T-helper 2 cell treated with Interferon-gamma antibody and Interleukin-4, amounts not matched to agents 5 μg/mL and 100 μg/mL, for 36 hours (primary cell): ENCODE measurements around the gene GNAT1.
A peak's percentile ranks its signal among the peaks of the same experiment; 100 is the strongest.
"Not testable (repeated sequence)": the region's sequence is repeated elsewhere in the genome, so short reads cannot be mapped to it uniquely, and the experiment has no call there.

ENCODE experiments used
- DNase-seq: peaks from one replicate; pipeline ENCODE4 v3.0.0; 2021; ENCODE audit warnings: low spot score
- H3K27ac Mint-ChIP-seq: one replicate; pipeline ENCODE4 v1.8.0; 2021; ENCODE audit warnings: mild to moderate bottlenecking, mixed read lengths
- H3K27me3 Mint-ChIP-seq: one replicate; pipeline ENCODE4 v1.8.0; 2021; ENCODE audit warnings: low read depth, mixed read lengths
- H3K36me3 Mint-ChIP-seq: one replicate; pipeline ENCODE4 v1.8.0; 2021; ENCODE audit warnings: low read depth, mixed read lengths
- H3K4me1 Mint-ChIP-seq: one replicate; pipeline ENCODE4 v1.8.0; 2021; ENCODE audit warnings: low read depth, mixed read lengths
- H3K4me3 Mint-ChIP-seq: one replicate; pipeline ENCODE4 v1.8.0; 2022; ENCODE audit warnings: mild to moderate bottlenecking, moderate library complexity, mixed read lengths
- H3K9me3 Mint-ChIP-seq: one replicate; pipeline ENCODE4 v1.8.0; 2021; ENCODE audit warnings: mixed read lengths

GNAT1 gene

DNA sequence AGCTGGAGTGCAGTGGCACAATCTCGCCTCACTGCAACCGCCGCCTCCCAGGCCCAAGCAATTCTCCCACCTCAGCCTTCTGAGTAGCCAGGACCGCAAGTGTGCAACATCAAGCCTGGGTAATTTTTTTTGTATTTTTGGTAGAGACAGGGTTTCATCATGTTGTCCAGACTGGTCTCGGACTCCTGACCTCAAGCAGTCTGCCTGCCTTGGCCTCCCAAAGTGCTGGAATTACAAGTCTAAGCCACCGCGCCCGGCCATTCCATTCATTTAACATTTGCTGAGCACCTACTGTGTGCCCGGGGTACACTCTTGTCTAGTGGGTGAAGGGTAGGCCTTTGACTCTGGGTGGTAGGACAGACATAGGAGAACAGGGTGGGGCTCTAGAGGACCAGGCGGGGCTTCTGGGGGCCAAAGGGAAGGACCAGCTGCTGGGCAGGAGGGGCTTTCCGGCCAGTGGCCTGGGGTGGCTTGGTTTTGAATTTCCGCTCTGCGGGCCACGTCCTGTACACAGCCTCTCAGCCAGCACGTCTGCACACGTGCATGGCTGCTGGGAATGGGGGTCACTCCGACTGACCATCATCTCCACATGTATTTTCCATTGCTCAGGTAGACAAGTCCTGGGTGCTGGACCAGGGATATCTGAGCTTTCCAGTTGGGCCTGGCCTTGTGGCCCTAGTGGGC, 16.1 kb downstream of the GNAT1 start:
- no peak overlapping the region for H3K4me3 Mint-ChIP-seq

DNA sequence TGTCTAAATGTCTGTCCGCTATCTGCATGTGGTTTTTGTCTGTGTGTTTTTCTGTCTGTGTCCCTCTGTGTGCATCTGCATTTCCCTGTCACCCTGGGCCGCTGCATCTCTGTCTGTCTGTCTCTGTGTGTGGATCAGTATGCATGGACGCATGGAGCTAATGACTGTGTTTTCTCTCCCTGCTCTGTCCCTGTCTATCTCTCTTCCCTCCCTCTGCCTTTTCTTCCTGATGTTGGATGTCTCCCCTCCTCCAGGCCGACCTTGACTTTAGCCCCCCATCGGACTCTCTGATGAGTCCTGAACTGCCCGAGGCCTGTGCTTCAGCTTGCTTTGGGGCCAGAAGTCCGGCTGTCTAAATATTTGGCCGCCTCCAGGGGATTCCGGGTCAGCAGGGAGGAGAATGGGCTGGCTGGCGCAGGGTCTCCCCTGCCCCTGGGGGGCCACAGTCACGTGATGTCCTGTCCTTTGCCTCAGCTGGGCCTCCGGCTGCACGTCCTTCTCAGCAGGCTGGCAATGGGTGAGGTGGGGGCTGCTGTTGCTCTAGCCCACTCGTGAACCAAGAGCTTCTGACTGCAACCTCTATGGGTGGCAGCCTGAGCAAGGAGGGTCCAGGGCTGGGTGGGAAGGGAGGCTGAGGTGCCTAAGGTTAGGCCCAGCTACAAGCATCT, 17.4 kb downstream of the GNAT1 start:
- peaks cover 35% of the 10 kb centered on the region for H3K27me3 Mint-ChIP-seq
- no peak for DNase-seq
- H3K4me3 Mint-ChIP-seq = no peak overlapping the region
- H3K36me3 Mint-ChIP-seq = no peaks in the 10 kb centered on the region
- no peak overlapping the region for H3K27ac Mint-ChIP-seq
- no peaks in the 10 kb centered on the region for H3K9me3 Mint-ChIP-seq
- no peaks in the 10 kb centered on the region for H3K4me1 Mint-ChIP-seq

More for the DNA sequence above, 16.1 kb downstream of the GNAT1 start:
- DNase-seq = no peak
- Mint-ChIP-seq H3K27ac (no peak overlapping the region), H3K36me3 (no peaks in the 10 kb centered on the region), H3K9me3 (no peaks in the 10 kb centered on the region), H3K27me3 (peaks cover 46% of the 10 kb centered on the region), H3K4me1 (no peaks in the 10 kb centered on the region)

DNA sequence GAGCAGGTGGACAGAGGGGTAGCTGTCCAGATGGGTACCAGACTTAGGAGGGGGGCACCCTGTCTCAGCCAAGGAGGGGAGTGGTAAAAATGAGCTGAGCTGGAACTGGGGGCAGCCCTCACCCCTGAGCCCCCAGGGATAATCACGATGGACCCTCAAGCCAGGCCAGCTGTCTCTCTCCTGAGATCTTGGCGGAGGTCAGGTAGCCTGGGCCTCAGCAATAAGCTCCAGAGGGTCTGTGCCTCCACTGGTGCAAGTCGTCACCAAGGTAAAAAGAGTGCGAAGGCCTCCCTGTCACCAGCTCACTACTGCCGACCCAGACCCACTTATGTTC, 18.7 kb downstream of the GNAT1 start:
- no peak for DNase-seq
- Mint-ChIP-seq H3K27ac (no peak overlapping the region), H3K36me3 (no peaks in the 10 kb centered on the region), H3K4me3 (no peak overlapping the region), H3K4me1 (no peaks in the 10 kb centered on the region), H3K9me3 (no peaks in the 10 kb centered on the region), H3K27me3 (peaks cover 26% of the 10 kb centered on the region)

DNA sequence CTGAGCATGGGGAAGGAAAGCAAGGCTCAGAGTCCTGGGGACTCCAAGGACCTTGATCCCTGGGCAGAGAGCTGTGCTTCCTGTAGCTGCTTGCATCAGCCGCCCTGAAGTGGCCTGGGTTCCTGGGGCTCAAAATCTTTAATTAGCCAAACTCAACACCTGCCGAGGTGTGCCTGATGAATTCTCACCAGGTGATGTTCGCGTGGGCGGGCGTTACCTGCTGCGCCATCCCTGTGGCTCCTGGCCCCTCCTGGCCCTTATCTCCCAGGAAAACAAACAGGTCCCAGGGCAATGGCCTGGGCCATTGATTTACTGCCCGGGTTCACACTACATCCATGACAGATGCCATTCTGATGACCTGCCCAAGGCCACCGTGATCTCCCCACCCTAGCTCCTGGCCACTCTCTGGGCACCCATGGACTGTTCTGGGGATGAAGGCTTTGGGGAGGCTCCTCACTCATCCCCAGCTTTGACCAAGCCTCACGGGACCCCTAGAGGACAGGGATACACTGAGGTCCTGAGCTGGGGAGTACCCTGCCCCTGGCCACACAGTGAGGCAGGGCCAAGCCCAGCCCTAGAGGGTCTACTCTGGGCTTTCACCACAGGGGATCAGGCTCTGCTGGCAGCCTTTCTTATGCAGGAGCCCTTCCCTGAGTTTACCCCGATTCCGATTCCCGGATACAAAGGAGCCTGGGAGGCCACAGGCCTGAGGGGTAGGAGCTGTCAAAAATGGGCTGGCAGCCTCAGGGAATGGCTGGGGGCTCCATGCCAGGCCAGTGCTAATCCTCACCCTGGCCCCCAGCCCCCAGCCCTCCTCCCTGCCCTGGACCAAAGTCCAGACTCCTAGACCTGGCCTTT, 19.3 kb downstream of the GNAT1 start:
- Mint-ChIP-seq H3K27me3 (peaks cover 26% of the 10 kb centered on the region), H3K4me1 (no peaks in the 10 kb centered on the region), H3K9me3 (no peaks in the 10 kb centered on the region), H3K36me3 (no peaks in the 10 kb centered on the region), H3K27ac (no peak overlapping the region), H3K4me3 (no peak overlapping the region)
- DNase-seq = no peak

DNA sequence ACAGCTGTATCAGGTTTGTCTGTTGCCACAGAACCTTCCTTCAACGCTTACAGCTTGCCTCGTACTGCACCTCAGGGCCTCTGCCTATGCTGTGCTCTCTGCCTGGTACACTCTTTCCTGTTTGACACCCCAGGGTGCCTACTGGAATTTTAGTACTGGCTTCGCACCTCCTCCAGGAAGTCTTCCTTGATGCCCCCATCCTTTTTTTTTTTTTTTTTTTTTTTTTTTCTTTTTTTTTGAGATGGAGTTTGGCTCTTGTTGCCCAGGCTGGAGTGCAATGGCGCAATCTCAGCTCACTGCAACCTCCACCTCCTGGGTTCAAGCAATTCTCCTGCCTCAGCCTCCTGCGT, 19.9 kb downstream of the GNAT1 start:
- not testable (repeated sequence) for H3K36me3 Mint-ChIP-seq, DNase-seq, H3K4me1 Mint-ChIP-seq, H3K27ac Mint-ChIP-seq, H3K4me3 Mint-ChIP-seq, H3K9me3 Mint-ChIP-seq
- peaks cover 22% of the 10 kb centered on the region for H3K27me3 Mint-ChIP-seq

DNA sequence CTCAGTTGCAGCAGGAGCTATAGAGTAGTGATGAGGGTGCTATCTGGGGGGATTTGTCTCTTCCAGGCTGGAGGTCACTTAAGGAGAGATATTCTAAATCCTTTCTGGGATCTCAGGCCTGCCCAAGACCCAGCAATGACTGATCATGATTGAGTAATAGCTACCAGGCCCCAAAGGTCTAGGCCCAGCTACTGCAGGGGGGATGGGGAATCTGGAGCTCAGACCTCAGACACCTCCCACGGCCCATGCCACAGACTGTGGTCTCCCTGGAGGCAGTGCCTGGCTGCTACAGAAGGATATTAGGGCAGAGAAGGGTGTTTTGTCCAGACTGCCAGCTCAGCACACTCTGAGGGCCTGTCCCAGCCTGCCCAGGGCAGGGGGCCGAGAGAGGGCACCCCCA, 20.5 kb downstream of the GNAT1 start:
- Mint-ChIP-seq H3K4me1 (no peaks in the 10 kb centered on the region), H3K9me3 (no peaks in the 10 kb centered on the region), H3K27ac (no peak overlapping the region), H3K36me3 (no peaks in the 10 kb centered on the region), H3K4me3 (no peak overlapping the region), H3K27me3 (peaks cover 16% of the 10 kb centered on the region)
- peak; percentile 36 for DNase-seq

DNA sequence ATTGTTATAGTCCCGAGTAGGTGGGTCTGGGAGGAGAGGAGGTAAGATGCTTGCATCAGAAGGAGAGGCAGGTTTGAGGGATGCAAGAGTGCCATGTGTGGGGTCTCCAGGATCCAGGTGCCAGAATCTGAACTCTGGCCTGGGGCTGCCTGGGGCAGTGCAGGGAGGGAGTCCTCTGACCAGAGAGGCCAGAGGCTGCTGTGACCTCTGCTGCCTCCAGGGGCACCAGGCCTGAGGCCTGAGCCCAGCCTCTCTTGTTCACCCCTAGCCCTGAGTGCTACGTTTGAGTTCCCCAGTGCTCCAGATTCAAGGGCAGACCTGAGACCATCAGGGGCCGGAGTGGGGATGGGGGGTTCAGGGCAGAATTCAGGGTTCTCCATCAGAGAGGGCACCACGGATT, 21.1 kb downstream of the GNAT1 start:
- H3K9me3 Mint-ChIP-seq = no peaks in the 10 kb centered on the region
- no peaks in the 10 kb centered on the region for H3K36me3 Mint-ChIP-seq
- no peak for DNase-seq
- no peak overlapping the region for H3K27ac Mint-ChIP-seq
- H3K4me1 Mint-ChIP-seq = no peaks in the 10 kb centered on the region
- H3K4me3 Mint-ChIP-seq = no peak overlapping the region
- peaks cover 11% of the 10 kb centered on the region for H3K27me3 Mint-ChIP-seq

DNA sequence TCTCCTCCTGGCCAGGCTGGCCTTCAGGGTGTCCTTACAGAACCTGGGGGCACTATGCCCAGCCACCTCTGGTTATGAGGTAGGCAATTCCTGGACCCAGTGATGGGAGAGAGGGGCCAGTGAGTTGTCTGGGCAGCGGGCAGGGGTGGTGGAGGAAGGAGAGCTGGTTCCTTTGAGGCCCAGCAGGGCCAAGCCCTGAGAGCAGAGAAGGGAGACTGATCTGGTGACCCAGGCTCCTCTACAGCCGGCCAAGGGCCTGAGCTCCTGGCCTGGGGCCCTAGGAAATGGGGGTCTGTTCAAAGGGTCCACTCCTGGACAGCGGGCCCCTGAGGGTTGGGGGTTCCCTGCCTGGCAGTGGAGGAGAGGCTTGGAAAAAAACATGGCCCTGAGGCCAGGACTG, 21.6 kb downstream of the GNAT1 start:
- no peaks in the 10 kb centered on the region for H3K36me3 Mint-ChIP-seq
- no peaks in the 10 kb centered on the region for H3K4me1 Mint-ChIP-seq
- H3K4me3 Mint-ChIP-seq = no peak overlapping the region
- no peaks in the 10 kb centered on the region for H3K9me3 Mint-ChIP-seq
- H3K27me3 Mint-ChIP-seq = peaks cover 6% of the 10 kb centered on the region
- DNase-seq = no peak
- no peak overlapping the region for H3K27ac Mint-ChIP-seq

DNA sequence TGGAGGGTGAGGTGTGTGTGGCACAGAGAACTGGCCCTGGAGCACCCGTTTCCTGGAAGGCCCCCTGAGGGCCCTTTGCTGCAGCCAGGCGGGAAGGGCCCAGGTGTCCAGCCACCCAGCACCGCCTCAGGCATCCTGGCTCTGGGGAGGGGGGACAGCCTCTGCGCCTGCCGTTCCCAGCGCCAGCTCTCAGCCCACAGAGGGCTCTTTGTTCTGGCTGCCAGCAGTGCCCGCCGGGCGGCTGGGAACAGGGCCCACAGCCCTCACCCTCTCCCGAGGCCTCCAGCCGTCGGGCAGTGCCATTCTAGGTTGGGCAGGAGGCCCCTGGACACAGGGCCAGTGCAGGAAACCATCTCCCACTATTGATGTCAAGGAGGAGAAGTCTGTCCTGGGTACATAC, 22.0 kb downstream of the GNAT1 start:
- H3K9me3 Mint-ChIP-seq = no peaks in the 10 kb centered on the region

DNA sequence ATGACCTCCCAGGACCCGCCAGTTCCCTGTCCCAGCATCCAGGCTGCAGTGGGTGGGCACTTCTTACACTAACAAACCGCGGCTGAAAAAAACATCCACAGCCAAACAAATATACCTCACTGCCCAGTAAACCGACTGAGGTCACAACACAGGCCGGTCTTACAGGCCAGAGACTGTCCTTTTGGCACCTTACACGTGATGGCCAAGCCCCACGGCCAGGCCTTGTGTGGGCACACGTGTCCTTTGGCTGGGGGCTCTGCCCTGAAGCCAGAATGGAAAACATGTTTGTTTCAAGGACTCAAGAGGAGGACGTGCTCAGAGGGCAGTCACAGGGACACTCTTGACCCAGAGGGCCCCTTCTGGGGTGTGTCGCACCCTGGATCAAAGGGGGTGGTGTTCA, 23.4 kb downstream of the GNAT1 start:
- no peak overlapping the region for H3K4me3 Mint-ChIP-seq
- no peak overlapping the region for H3K27ac Mint-ChIP-seq
- no peaks in the 10 kb centered on the region for H3K36me3 Mint-ChIP-seq

More for the DNA sequence above, 22.0 kb downstream of the GNAT1 start:
- Mint-ChIP-seq H3K4me1 (no peaks in the 10 kb centered on the region), H3K27me3 (peaks cover 4% of the 10 kb centered on the region), H3K27ac (no peak overlapping the region), H3K36me3 (no peaks in the 10 kb centered on the region), H3K4me3 (no peak overlapping the region)
- DNase-seq = no peak

DNA sequence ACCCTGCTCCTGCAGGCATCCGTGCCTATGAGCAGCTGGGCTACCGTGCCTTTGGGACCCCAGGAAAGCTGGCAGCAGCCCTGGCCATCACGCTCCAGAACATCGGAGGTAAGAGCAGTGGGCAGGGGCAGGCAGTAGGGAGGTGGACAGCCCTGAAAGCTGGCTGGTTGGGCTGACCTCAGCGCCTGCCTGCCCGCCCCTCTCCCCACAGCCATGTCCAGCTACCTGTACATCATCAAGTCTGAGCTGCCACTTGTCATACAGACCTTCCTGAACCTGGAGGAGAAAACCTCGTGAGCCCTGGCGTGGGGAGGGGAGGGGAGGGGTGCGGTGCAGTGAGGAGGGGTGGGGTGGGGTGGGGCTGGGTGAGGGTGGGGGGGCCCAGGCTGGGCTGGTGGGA, 24.1 kb downstream of the GNAT1 start:
- H3K4me3 Mint-ChIP-seq = no peak overlapping the region
- no peaks in the 10 kb centered on the region for H3K4me1 Mint-ChIP-seq
- H3K9me3 Mint-ChIP-seq = no peaks in the 10 kb centered on the region
- no peak overlapping the region for H3K27ac Mint-ChIP-seq
- no peak for DNase-seq
- no peaks in the 10 kb centered on the region for H3K36me3 Mint-ChIP-seq
- H3K27me3 Mint-ChIP-seq = no peaks in the 10 kb centered on the region

More for the DNA sequence above, 23.4 kb downstream of the GNAT1 start:
- Mint-ChIP-seq H3K27me3 (no peaks in the 10 kb centered on the region), H3K9me3 (no peaks in the 10 kb centered on the region), H3K4me1 (no peaks in the 10 kb centered on the region)
- no peak for DNase-seq

DNA sequence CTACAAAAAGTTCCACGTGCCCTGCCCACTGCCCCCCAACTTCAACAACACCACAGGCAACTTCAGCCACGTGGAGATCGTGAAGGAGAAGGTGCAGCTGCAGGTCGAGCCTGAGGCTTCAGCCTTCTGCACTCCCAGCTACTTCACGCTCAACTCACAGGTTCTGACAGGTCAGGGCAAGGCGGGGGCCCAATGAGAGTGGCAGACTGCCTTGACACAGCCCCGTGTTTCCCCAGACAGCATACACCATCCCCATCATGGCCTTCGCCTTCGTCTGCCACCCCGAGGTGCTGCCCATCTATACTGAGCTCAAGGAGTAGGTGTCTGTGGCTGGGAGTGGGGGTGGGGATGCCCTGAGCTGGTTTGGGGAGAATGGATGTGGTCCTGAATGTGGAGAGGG, 26.3 kb downstream of the GNAT1 start:
- H3K36me3 Mint-ChIP-seq = no peaks in the 10 kb centered on the region
- H3K27ac Mint-ChIP-seq = no peak overlapping the region
- H3K4me1 Mint-ChIP-seq = no peaks in the 10 kb centered on the region
- no peak for DNase-seq
- no peaks in the 10 kb centered on the region for H3K27me3 Mint-ChIP-seq
- no peaks in the 10 kb centered on the region for H3K9me3 Mint-ChIP-seq
- H3K4me3 Mint-ChIP-seq = no peak overlapping the region

DNA sequence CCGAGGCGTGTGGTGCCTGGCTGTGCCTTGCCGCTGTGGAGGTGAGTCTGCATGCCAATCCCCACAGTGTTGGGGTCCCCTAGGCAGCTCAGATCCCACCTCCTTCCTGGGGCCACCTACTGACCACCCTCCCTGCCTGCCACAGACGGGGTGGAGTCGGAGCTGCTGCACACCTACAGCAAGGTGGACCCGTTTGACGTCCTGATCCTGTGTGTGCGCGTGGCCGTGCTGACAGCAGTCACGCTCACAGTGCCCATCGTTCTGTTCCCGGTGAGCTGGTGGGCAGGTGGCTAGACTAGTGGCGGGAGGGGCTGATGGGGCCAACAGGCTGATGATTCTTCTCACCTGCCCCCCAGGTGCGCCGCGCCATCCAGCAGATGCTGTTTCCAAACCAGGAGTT, 27.0 kb downstream of the GNAT1 start:
- H3K36me3 Mint-ChIP-seq = no peaks in the 10 kb centered on the region
- no peak overlapping the region for H3K27ac Mint-ChIP-seq
- H3K9me3 Mint-ChIP-seq = no peaks in the 10 kb centered on the region
- H3K27me3 Mint-ChIP-seq = no peaks in the 10 kb centered on the region
- no peak for DNase-seq
- no peak overlapping the region for H3K4me3 Mint-ChIP-seq
- H3K4me1 Mint-ChIP-seq = no peaks in the 10 kb centered on the region

DNA sequence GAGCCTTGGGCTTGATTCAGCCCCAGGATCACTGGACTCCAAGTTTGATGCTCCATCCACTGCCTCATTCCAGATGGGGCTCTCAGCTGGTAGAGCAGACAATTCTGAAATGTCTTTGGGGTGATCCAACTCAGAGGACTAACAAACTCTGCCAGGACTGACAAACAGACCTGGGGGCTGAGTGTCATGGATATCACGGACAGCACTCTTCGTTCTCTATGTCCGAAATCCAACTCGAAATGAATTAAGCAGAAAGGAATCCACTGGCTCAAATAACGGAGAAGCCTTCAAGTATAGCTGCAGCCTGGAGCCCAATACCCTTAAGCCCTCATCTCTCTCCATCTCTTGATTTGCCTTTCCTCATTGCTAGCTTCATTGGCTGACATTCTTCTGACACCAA, 27.9 kb downstream of the GNAT1 start:
- Mint-ChIP-seq H3K9me3 (no peaks in the 10 kb centered on the region), H3K4me3 (no peak overlapping the region), H3K4me1 (no peaks in the 10 kb centered on the region), H3K27ac (no peak overlapping the region), H3K36me3 (no peaks in the 10 kb centered on the region), H3K27me3 (peaks cover 4% of the 10 kb centered on the region)
- DNase-seq = no peak
